Endometrial microvascular endothelial cells (primary cell): Measurements from ENCODE around the gene CFHR1. TPM values are rescaled to one million over a fixed set of nuclear protein-coding genes. Genes with fewer than 3 reads are reported as not detected.

Source experiments
- in situ Hi-C: cut with HindIII; loops from 2 replicates; pipeline ENCODE4 v1.10.0; 2017; ENCODE audit warnings: low sequenced_read_pairs, low pct_unique_long_range_greater_than_20kb; ENCODE audit errors: inconsistent ontology term
- total RNA-seq: library from RNA; depleted of rRNA; stranded (reverse); fragments of >200 nt; gene quantifications from one replicate; pipeline ENCODE4 v1.2.3, GENCODE V29; 2015; ENCODE audit errors: inconsistent ontology term

Gene CFHR1
- total RNA-seq, 1 donor from 2014 or later: not detected

DNA sequence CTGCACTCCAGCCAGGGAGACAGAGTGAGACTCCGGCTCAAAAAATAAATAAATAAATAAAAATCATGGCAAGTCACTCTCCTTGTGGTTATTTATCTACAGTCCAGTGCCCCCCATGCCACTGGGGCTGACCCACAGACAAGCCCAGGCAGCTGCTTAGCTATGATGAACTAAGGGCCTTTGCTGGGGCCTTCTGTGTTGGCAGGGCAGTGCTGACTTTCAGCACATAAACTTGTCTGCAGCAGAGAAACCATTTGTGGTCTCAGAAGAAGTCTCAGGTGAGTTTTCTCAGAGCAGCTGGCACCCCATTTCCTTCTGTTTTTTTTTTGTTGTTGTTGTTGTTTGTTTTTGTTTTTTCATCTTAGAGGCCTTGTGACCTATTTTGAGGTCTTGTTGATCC is 47.4 kb downstream of the CFHR1 start:
- in situ Hi-C loops: no loop called here

DNA sequence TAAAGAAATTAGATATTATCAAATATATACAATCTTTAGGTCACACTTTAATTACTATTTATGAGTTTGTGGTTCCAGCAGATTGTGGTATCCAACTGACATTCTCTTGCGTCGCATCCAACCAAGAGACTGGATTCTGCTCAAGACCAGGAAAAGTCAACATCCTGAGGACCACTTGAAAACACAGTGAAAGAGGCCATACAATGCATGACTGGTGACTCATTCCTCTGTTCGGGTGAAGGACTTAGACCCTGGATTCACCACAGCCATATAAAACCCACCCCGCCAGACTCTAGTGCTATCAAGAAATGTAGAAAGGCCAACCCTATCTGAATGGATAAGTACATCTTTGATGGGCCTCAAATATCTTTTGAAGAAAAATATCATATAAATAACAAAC is 53.9 kb downstream of the CFHR1 start:
- in situ Hi-C loops: no loop called here

DNA sequence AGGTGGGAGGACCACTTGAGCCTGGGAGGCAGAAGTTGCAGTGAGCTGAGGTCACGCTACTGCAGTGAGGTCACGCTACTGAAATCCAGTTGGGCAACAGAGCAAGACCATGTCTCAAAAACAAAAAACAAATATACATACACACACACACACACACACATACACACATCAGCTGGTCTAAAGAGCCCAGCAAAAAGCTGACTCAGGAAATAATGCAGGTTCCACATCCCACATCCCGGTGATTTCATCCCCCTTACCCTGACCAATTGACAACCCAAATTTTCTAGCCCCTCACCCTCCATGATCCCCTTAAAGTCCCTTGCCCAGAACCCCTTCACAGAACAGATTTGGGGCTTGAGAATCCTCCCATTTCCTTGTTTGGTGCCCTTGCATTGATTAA is 56.4 kb downstream of the CFHR1 start:
- in situ Hi-C loops: no loop called here

DNA sequence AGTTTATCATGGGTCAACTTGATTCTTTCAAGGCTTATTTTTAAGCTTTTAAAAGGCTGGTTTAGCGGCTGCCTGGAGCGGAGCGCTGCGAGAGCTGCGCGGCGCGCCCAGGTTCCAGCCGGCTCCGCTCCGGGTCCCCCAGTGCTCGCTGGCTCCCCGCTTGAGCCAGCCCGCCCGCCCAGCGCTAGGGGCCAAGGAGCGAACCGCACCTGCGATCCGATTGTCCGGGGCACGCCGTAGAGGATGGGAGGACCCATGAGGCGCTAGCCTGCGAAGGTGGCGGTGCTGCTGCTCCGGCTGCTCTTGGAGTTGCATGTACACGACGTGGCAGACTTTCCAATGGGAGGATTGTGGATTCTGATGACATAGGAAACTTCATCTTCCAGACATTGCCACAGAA is 58.4 kb downstream of the CFHR1 start:
- in situ Hi-C loops: no loop called here

Other genes with a start within 250 kb of the CFHR1 start
- gene KCNT2, start 211.3 kb upstream of the CFHR1 start, total RNA-seq: not detected
- gene CFH, start 167.7 kb upstream of the CFHR1 start, total RNA-seq: 5.5 TPM
- not detected for gene CFHR3, start 44.9 kb upstream of the CFHR1 start, total RNA-seq
- not detected for gene CFHR4, start 68.3 kb downstream of the CFHR1 start, total RNA-seq
- gene CFHR2, start 124.0 kb downstream of the CFHR1 start, total RNA-seq: not detected
- not detected for gene CFHR5, start 157.8 kb downstream of the CFHR1 start, total RNA-seq
- gene F13B, start 247.5 kb downstream of the CFHR1 start, total RNA-seq: not detected